ENCODE results near the gene FADS3.
"Not testable (repeated sequence)": the region's sequence is repeated elsewhere in the genome, so short reads cannot be mapped to it uniquely, and the experiment has no call there.

Gene FADS3

DNA sequence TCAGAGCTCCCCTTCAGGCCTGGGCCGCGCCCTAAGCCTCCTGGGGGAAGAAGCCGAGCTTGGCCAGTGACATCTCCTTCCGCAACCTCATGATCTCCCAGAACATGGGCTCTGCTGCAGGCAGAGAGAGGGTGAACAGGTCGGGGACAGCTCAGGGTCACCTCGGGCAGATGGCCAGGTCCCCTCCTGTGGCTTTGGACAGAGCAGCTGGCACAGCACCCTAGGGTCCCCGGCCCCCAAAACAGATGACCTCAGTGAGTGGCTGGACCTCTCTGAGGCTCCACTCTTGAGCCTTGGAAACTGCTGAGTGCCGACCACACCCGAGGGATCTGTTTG lies 6.9 kb upstream of the FADS3 start:
- no peak for DNase-seq (ENCODE audit: low read depth in 2 of 2)

DNA sequence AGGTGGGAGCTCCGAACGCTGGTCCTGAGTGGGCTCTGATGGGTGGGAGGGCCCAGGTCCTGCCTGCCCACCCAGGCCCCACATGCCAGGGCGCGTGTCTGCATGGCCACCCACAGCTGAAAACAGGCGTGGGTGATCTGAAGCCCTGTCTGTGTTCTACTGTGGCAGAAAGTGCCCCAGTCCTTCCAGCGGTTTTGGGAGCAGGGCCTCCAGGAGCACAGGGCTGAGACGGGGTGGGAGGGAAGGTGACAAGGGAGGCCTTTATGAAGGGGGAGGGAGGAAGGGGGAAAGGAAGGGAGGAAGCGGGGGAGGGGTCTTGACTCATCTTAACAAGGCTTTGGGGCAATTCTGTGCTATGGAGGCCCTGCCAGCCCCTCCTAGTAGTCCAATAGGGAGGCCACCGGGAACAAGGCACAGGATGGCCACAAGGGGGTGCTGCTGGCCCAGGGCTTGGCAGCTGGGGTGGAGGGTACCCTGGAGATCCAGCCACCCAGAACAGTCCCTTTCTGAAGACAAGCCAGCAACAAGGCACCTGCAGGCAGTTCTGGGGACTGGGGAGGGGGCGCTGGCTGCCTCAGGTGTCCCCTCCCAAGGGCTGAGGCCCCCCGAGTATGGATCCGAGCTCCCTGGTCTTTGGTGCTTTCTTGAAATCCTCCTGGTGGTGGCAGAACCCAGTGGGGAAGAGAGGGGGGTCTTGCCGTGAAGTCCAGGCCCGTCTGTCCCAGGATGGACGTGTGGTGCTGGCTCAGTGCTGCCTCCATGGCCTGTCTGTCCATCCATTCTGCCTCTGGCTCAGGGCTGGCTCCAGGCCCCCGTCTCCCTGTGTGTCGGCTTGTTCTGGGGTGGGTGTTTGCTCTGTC lies 6.3 kb upstream of the FADS3 start:
- DNase-seq (ENCODE audit: low read depth in 2 of 2) = peak; percentile 56 to 62

DNA sequence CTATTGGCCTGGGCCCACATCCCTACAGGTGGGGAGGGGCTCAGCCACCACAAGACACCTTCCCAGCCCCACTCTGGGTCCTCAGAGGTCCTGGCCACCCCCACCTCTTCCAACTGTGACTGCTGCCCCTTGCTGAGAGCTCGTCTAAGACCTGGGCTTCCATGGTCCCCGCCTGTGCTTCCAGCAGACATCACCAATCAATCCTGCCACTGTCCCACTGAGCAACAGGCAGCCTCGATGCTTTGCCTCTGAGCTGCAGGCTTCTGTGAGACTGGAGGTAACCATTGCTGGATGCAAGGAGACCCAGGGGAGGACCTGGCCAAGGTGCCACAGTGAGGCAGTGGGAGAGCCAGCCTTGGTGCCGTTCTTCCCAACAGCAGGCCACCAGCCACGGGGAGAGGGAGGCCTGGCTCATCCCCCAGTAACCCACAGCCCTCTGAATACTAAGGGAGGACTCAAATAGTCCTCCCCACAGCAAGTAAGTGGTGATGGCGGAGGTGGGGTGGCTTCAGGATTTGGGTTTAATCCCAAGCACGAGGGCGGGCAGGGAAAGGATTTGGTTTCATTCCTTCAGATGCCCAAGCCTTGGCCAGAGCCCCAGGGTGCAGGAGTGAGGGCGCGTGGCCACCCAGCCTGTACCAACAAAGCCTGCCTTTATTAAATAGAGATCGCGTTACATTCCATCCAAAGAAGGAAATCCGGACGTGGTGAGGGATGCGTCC lies 5.5 kb upstream of the FADS3 start:
- no peak for DNase-seq (ENCODE audit: low read depth in 2 of 2)

DNA sequence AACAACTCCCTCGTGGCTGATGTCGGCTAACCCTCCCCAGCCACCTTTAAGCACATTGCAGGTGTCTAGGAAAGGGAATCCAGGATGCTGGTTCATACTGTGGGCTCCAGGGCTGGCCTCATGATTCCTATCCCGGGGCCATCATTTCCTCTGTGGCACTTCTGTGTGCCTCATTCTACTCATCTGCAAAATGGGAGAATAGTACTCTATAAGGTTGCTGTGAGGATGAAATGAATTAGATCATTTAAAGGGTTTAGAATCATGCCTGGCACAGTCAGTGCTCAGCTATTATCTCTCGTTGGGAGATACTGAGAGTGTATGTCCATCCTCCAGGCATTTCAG lies 4.3 kb upstream of the FADS3 start:
- DNase-seq (ENCODE audit: low read depth in 2 of 2) = no peak

DNA sequence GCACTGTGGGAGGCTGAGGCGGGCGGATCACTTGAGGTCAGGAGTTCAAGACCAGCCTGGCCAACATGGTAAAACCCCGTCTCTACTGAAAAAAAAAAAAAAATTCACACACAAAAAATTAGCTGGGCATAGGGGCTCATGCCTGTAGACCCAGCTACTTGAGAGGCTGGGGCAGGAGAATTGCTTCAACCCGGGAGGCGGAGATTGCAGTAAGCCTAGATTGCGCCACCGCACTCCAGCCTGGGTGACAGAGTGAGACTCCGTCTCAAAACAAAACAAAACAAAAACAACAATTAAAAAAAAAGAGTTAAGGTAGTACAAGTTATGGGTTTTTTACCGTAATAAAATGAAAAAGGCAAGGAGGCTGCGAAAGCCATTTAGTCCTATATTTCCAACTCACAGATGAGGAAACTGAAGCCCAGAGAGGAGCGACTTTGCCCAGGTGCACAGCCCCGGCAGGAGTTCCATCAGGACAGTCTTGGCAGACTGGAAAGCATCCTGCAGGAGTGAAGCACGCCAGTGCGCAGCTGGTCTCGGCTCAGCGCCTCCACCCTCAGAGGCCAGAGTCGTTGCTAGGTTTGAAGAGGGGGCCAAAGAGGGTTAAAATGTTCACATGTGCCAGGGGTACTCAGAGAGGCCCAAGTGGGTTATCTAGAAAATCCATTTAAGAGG lies 3.8 kb upstream of the FADS3 start:
- DNase-seq (ENCODE audit: low read depth in 2 of 2) = no peak

DNA sequence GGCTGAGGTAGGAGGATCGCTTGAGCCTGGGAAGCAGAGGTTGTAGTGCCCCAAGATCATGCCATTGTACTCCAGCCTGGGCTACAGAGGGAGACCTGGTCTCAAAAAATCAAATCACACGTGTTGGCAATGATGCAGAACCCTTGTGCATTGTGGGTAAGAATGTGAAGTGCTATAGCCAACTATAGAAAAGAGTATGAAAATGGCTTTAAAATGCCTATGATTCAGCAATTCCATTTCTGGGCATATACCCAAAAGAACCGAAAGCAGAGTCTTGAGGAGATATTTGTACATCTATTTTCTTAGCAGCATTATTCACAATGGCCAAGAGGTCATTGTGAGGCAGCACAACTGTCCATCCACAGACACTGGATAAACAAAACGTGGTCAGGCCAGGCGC lies 2.6 kb upstream of the FADS3 start:
- no peak for DNase-seq (ENCODE audit: low read depth in 2 of 2)

DNA sequence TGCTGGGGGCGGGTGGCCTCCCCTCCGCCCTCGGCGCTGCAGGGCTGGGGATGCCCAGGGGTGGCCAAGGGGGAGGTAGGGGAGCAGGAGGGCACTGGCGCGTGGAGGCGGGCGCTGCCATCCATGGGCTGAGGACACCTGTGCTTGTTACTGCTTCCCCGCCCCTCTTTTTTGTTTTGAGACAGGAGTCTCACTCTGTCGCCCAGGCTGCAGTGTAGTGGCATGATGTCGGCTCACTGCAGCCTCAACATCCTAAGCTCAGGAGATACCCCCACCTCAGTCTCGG lies 683 bp upstream of the FADS3 start:
- peak in 1 of 2 donors; percentile 11 for DNase-seq (ENCODE audit: low read depth in 2 of 2)

DNA sequence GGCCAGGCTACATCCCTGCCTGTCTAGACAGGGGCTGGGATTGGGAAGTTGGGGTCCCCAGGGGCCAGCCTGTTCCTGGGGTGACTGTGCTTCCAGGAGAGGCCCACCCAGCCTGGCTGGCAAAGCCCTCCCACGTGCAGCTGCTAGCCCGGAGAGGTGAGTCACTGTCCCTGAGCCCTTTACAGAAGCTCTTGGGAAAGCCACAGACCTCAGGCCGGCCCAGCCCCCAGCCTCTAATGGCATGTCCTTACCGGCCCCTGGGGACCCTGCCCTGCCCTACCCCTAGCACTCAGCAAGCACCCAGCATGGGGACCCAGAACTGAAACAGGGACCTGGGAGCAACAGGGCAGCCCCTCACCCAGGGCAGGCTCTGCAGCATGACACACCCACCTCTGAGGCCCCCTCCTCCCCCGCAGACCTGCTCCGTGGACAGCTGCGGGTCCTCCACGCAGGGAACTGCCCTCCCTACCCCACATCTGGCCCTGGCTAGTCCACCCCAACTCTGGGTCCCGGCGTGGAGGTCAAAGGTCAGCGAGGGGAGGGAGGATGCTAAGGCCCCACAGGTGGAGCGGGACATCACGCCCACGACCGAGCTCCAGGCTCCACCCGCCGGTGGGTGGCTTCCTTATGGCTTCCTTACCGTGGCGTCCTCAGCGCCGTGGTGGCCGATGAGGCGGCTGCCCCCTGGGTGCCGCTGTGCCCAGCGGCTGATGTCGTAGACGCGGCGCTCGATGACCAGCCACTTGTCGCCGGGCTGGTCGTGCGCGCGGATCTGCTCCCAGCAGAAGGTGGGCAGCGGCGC lies 615 bp downstream of the FADS3 start:
- no peak for DNase-seq (ENCODE audit: low read depth in 2 of 2)

DNA sequence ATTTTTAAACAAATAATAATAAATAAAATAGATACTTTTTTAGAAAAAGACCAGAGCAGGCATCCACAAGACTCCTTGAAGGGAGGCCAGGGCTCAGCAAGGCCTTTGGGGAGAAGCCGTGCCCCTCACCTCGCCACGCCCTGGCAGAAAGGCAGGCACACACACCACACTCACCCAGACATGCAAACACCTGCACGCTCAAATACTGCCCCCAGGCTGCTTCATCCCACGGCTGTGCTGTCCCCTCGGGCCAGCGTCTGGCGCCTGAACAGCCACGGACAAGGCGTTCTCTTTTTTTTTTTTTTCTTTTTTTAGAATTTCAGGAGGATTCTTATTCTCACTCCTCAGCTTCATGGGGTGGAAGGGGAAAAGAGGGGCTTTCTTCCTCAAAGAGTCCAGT lies 1.5 kb downstream of the FADS3 start:
- DNase-seq (ENCODE audit: low read depth in 2 of 2) = no peak

DNA sequence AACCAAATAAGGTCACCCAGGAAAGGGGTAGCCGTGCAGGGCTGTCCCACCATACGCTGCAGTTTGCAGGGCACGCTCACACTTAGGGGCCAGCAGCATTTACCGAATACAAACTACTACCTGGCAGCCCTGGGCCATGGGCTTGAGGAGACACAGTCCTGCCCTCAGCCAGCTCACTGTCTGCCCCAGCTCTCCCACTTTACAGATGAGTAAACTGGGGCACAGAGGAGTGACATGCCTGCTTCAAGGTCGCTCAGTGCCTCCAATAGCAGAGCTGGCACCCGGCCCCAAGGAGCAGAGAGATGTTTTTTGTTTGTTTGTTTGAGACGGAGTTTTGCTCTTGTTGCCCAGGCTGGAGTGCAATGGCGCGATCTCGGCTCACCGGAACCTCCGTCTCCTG lies 2.8 kb downstream of the FADS3 start:
- no peak for DNase-seq (ENCODE audit: low read depth in 2 of 2)

DNA sequence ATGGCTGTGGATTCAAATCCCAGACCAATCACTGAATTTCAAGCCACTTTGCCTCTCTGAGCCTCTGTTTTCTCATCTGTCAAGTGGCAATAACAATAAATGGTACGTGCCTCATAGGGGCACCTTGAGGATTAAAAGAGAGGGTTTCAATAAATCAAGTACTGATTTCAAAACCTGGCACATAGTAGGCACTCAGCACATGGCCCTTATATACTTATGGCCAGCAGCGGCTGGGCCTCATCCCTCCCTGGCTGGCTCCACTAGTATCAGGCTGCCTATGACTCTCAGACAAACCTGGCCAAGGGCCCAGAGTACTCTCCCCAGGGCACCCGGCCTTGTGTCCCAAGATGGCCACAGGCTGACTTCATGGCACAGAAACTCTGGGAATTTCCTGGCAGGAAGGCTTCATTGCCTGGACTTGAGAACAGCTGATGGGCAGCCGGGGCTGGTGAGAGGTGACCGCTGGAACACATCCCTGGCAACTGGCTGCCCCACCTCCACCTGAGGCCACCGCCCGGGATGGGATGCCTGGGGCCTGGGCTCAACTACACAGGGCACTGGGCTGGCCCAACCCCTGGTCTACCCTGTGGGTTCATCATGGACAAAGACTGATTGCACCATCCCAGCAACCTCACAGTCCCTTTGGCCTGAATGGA lies 3.4 kb downstream of the FADS3 start:
- no peak for DNase-seq (ENCODE audit: low read depth in 2 of 2)

DNA sequence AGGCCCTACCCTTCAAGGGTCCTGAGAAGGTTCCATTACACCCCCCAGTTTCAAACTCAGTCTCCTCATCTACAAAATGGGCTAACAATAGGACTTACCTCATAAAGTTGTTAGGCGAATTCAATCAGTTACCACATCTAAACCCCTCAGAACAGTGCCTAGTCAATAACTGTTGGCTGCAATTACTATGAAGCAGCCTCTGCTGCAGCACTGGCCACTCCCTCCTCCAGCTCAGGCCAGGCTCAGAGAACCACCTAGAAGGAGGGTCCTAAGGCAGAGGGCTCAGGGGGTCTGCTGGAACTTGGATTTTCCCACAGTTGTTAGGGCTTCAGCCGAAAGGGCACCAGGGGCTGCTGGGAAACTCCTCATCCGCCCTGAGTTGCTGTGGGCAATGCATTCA lies 4.7 kb downstream of the FADS3 start:
- no peak for DNase-seq (ENCODE audit: low read depth in 2 of 2)

DNA sequence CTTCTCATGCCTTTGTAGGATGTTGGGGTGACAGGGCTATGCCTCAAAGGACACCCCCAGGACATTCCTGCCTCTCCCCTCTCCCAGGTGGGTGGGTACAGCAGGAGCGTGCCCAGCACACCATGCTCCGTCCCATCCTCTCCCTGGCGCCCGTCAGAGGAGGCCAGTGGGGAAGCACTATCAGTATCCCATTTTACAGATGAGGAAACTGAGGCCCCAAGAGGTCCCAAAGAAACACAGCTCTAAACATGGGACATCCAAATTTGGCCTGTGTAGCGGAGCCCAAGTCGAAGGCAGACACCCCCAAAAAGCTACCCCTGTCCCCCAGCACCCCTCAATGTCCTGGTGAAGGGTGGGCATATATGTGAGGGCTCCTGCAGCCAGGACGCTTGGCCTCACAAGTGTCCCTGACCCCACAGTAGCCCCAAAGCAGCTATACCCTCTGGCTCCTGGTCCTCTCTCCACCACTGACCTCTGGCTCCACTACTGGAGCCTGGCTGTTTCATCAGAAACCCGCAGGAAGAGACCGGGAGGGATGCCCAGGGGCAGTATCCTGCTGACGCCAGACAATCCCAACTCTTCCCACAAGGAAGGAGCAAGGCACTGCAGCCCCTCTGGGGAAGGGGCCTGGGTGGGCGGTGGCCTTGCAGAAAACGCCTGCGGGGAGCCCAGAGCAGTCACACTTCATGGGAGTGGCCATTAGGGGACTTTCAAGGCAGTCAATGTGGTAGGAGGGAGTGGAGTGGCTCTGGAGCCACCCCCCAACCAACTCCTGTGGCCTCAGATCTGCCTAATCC lies 5.4 kb downstream of the FADS3 start:
- no peak for DNase-seq (ENCODE audit: low read depth in 2 of 2)

DNA sequence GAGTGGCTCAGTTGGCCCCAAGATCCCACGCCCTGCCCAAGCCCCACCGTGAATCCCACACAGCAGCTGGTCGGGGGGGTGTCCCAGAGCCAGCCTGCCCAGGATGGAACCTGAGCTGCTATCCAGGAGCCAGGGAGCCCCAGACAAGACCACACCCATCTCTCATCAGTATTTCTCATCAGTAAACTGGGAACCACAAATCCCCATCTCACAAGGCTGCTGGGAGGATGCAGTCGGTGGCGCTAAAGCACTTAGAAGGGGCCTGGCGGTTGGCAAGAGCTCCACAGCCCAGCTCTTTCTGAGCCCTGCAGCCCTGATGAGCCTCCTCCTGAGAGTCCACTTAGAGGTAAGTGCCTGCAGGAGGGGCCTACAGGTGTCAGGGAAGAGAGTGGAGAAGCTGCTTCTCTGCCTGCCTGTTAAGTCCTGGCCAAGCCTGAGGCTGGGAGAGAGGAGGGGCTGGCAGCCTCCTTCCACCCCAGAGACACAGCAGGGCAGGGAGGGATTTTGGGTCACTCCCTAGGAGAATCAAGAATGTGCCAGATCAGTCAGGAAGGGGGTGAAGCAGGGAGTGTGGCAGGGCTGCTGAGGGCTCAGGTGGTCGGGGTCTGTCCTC lies 6.1 kb downstream of the FADS3 start:
- DNase-seq (ENCODE audit: low read depth in 2 of 2) = no peak

DNA sequence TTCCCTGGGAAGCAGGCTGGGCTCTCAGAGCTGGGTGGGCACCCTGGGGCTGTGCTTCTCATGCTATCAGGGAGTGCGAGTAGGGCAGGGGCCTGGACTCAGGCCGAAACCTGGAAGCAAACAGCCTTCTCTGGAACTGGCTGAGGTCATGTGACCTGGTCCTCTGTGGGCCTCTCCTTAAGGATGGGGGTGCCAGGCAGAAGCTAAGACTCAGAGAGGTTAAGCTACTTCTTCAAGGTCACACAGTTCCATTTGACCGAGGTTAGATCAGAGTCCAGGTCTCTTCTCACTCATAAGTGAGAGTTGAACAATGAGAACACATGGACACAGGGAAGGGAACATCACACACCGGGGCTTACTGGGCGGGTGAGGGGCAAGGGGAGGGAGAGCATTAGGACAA lies 7.4 kb downstream of the FADS3 start:
- DNase-seq (ENCODE audit: low read depth in 2 of 2) = no peak

DNA sequence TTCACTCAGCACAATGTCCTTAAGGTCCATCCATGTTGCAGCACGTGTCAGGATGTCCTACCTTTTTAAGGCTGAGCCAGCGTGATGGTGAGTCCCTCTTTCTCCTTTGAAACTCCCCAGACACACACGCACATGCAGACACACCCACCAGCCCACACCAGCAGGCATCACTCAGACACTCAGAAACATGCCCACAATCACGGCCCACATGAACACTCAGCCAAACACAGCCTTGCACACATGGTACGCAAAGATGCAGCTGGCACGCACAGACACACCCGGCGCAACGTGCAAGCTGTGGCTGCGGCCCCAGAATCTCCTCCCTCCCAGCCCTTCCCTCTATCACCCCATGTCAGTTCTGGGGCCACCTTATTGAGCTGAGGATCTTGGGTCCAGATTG lies 8.0 kb downstream of the FADS3 start:
- DNase-seq (ENCODE audit: low read depth in 2 of 2) = no peak

DNA sequence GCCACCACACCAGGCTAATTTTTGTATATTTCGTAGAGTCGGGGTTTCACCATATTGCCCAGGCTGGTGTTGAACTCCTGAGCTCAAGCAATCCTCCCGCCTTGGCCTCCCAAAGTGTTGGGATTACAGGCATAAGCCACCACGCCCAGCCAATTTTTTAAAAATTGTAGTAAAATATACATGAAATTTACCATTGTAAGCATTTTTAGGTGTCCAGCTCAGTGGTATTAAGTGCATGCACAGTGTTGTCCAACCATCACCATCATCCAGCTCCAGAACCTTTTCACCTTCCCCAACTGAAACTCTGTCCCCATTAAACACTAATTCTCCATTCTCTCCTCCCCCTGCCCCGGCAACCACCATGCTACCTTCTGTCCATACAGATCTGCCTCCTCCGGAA lies 8.5 kb downstream of the FADS3 start:
- DNase-seq (ENCODE audit: low read depth in 2 of 2) = no peak

DNA sequence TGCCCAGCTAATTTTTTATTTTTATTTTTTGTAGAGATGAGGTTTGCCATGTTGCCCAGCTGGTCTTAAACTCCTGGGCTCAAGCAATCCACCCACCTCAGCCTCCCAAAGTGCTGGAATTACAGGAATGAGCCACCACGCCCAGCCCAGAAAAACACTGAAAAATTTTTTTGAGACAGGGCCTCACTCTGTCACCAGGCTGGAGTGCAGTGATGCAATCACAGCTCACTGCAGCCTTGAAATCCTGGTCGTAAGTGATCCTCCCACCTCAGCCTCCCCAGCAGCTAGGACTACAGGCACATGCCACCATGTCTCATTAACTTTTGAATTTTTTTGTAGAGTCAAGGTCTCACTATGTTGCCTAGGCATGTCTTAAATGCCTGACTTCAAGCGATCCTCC lies 9.1 kb downstream of the FADS3 start:
- not testable (repeated sequence) for DNase-seq (ENCODE audit: low read depth in 2 of 2)

DNA sequence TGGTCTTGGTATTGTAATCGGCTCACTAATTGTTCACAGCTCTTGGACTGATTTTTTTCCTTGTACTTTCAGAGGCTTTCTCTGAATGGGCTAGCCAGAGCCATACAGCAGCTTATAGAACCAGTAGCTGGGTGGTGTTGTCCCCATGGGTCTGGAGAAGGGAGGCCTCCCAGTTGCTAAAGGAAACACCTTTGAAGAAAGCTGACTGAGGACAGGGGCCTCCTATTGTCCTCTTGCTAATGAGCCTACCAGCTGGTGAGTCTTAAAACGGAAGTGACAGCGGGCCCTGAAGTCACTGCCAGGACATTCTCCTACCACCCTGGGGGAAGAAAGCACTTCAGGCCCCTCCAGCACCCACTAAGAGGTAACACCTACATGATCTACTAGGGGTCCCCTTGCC lies 9.9 kb downstream of the FADS3 start:
- DNase-seq (ENCODE audit: low read depth in 2 of 2) = no peak

DNA sequence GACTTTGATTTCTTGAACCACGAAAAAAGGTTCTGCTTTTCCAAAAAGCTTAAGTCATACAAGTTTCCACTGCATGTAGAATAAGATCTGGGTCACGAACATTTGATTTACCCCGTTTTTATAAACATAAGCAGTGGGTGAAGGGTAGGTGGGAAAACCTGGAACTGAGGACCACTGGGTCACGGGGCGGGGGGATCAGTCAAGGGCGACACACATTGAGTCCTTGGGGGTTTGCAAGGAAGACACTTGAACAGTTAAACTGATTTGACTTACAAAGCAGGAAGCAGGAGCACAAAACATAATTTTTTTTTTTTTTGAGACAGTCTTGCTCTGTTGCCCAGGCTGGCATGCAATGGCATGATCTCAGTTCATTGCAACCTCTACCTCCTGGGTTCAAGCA lies 10.9 kb downstream of the FADS3 start:
- DNase-seq (ENCODE audit: low read depth in 2 of 2) = no peak

DNA sequence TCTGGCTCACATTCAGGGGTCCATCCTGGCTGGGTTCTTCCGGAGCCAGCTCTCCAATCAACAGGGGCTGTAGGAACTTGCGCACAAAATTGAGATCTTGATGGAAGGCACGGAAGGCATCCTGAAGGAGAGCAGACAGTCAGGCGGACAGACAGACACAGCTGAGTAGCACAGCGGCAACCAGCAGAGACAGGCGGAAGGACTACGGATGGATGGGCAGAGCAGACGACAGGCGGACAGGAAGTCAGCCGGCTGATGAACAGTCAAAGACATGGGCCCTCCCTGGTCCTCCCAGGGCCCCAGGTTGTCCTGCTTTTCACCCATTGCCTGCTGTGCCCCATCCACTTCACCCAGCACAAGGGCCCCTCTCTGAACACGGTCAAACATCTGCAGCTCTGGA lies 11.3 kb downstream of the FADS3 start:
- DNase-seq (ENCODE audit: low read depth in 2 of 2) = no peak

All from stimulated activated CD8-positive, alpha-beta memory T cell treated with anti-CD3 and anti-CD28 coated beads, Interleukin-2, amount 100 ng/mL, for 1 hour (primary cell).